HL-60 (cell line): ENCODE measurements around the gene TESK2.

Source experiments
- CTCF ChIP-seq: IDR thresholded peaks from one replicate; pipeline ENCODE4 v1.5.1; 2011; ENCODE audit warnings: low read length, control low read depth, inconsistent platforms; ENCODE audit not compliant: insufficient read depth
- REST ChIP-seq: IDR thresholded peaks from 2 replicates; pipeline ENCODE4 v1.6.1; 2012; ENCODE audit warnings: low read depth; ENCODE audit not compliant: insufficient replicate concordance

GRCh38 chr1:45473302-45473701, 17.7 kb downstream of the TESK2 start:
- TF ChIP-seq CTCF (no peak), REST (no peak)
